Calu3 (cell line): Measurements from ENCODE around the gene COG3. TPM values are rescaled to one million over a fixed set of nuclear protein-coding genes. Genes with fewer than 3 reads are reported as not detected.

ENCODE experiments used
- BruUV-seq: library from RNA; stranded (reverse); fragments of 400-500 nt; replicated peaks from 2 replicates; lab custom pipeline; 2021; lab: Mats Ljungman, UMichigan
- CTCF ChIA-PET: fragments of 300-600 bp; sonication (Branson Sonifier 250); formaldehyde crosslinking; loops from one replicate; lab custom pipeline; 2022; ENCODE audit warnings: antibody characterized with exemption; lab: Charles Lee
- DNase-seq: peaks from one replicate; pipeline ENCODE4 v3.0.0; 2022
- H3K27ac Mint-ChIP-seq: one replicate; pipeline ENCODE4 v1.8.0; 2022; ENCODE audit warnings: mixed read lengths; ENCODE audit not compliant: unreplicated experiment
- H3K27me3 Mint-ChIP-seq: one replicate; pipeline ENCODE4 v1.8.0; 2022; ENCODE audit warnings: mixed read lengths; ENCODE audit not compliant: unreplicated experiment
- H3K36me3 Mint-ChIP-seq: one replicate; pipeline ENCODE4 v1.8.0; 2022; ENCODE audit warnings: mild to moderate bottlenecking, moderate library complexity, mixed read lengths; ENCODE audit not compliant: insufficient read depth, unreplicated experiment
- H3K4me1 Mint-ChIP-seq: one replicate; pipeline ENCODE4 v1.8.0; 2022; ENCODE audit warnings: mild to moderate bottlenecking, low read depth, mixed read lengths; ENCODE audit not compliant: unreplicated experiment
- H3K4me3 Mint-ChIP-seq: one replicate; pipeline ENCODE4 v1.8.0; 2022; ENCODE audit warnings: mild to moderate bottlenecking, low read depth, moderate library complexity, mixed read lengths; ENCODE audit not compliant: unreplicated experiment
- H3K9me3 Mint-ChIP-seq: one replicate; pipeline ENCODE4 v1.8.0; 2022; ENCODE audit warnings: low read depth, mixed read lengths; ENCODE audit not compliant: unreplicated experiment
- CTCF ChIP-seq: fragments of 200-600 bp; IDR thresholded peaks from one replicate; pipeline ENCODE4 v1.8.0; 2022; ENCODE audit warnings: antibody characterized with exemption; ENCODE audit not compliant: unreplicated experiment
- intact Hi-C: fragments of 100-400 bp; cut with micrococcal nuclease; formaldehyde crosslinking; loops from one replicate; pipeline ENCODE4 v1.10.0; 2022; ENCODE audit not compliant: unreplicated experiment
- total RNA-seq: library from RNA; stranded (reverse); gene quantifications from 2 replicates; pipeline ENCODE4 v1.2.3, GENCODE V29; 2022

Gene COG3
- total RNA-seq, 1 experiment from 2014 or later = 21.6 TPM

DNA sequence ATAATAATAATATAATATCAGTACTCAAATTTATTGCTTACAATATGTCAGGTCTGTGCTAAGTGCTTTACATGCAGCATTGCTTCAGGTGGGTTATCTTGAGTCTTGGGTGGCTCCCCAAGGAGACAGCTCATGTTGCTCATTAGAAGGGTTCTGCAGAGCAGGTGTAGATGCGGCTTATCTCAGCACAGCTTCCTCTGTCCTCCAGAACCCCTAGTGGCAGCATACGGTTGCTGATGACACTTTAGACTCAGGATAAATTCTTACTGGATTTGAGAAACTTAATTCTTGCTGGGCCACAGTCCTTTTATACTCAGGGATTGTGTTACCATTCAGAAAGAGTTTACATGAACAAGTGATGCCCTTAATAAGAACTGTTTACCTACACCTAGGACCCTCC is 8.9 kb downstream of the COG3 start:
- CTCF ChIA-PET = no interaction called here
- BruUV-seq = no TSS peak
- H3K4me1 Mint-ChIP-seq = peaks cover 16% of the 10 kb centered on the region

DNA sequence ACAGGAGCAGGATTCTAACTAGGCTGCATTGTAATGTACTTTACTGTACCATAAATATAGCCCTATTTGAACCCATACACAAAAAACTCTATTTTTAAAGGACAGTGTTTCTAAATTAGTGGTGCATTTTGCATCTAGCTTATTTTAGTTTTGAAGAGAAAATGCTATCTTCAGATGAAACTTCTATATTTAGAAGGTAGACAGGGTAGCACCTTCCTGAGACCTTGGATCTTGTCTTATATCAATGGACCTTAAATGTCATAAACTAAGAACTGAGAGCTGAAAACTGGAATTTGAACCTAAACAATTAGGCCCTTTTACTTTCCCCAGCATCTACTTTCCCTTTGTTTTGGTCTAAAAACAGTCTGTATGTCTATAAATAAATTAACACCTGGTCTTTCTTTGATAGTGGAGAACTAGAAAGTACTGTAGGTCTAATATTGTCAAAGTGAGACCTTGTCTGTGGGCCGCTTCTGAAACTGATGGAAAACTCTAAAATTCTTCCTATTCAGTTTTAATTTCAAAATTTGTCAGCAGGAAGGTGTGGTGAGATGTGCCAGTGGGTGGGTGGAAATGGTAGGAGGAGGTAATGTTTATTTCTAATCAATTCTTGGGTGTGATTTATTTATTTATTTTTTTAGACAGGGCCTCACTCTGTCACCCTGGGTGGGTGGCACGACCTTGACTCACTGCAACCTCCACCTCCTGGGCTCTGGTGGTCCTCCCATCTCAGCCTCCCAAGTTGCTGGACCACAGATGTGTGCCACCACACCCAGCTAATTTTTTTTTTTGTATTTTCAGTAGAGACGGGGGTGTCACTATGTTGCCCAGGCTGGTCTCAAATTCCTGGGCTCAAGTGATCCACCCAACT is 10.1 kb downstream of the COG3 start:
- peaks cover 6% of the 10 kb centered on the region for H3K36me3 Mint-ChIP-seq
- peaks cover 11% of the 10 kb centered on the region for H3K4me1 Mint-ChIP-seq
- no peak overlapping the region for H3K27ac Mint-ChIP-seq
- CTCF ChIA-PET = no interaction called here
- H3K27me3 Mint-ChIP-seq = no peaks in the 10 kb centered on the region
- peaks cover 3% of the 10 kb centered on the region for H3K9me3 Mint-ChIP-seq
- TF ChIP-seq CTCF = no peak
- intact Hi-C loops = no loop called here
- DNase-seq = no peak
- H3K4me3 Mint-ChIP-seq = no peak overlapping the region
- BruUV-seq = no TSS peak

More for the DNA sequence above, 8.9 kb downstream of the COG3 start:
- Mint-ChIP-seq H3K4me3 (no peak overlapping the region), H3K9me3 (peaks cover 3% of the 10 kb centered on the region), H3K36me3 (peaks cover 6% of the 10 kb centered on the region), H3K27ac (no peak overlapping the region), H3K27me3 (no peaks in the 10 kb centered on the region)
- no peak for TF ChIP-seq CTCF
- no peak for DNase-seq
- intact Hi-C loops = no loop called here

DNA sequence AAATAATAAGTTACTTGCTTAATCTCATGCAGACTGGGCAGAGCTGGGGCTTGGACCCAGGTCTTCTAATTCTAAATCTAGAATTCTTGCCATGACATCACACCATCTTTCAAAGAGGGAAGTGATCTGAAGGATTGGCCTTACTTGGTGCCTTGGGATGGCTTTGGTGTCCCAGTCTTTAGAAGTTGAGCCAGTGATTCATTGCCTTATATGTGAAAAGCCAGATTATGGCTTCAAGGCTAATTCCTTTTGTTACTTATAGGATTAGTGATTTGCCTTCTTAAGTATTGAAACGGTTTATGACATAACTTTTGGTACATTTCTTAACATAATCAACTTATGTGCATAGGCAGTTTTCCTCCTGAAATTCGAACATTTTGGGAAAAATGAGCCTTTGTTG is 14.9 kb downstream of the COG3 start:
- Mint-ChIP-seq H3K36me3 (peaks cover 12% of the 10 kb centered on the region), H3K4me1 (no peaks in the 10 kb centered on the region), H3K27ac (no peak overlapping the region), H3K9me3 (no peaks in the 10 kb centered on the region), H3K4me3 (no peak overlapping the region), H3K27me3 (no peaks in the 10 kb centered on the region)
- CTCF ChIA-PET = no interaction called here
- no peak for TF ChIP-seq CTCF
- intact Hi-C loops = no loop called here
- no TSS peak for BruUV-seq
- DNase-seq = no peak

- Mint-ChIP-seq H3K4me1 (no peaks in the 10 kb centered on the region), H3K4me3 (no peak overlapping the region), H3K36me3 (peaks cover 21% of the 10 kb centered on the region), H3K9me3 (no peaks in the 10 kb centered on the region), H3K27ac (no peak overlapping the region), H3K27me3 (no peaks in the 10 kb centered on the region)
- TF ChIP-seq CTCF = no peak
- intact Hi-C loops = no loop called here
- DNase-seq = no peak
- CTCF ChIA-PET = no interaction called here
- no TSS peak for BruUV-seq
These were observed 16.9 kb downstream of the COG3 start for GRCh38 chr13:45481688-45482087.
